ENCODE results near the gene PLOD2.

PLOD2 gene

DNA sequence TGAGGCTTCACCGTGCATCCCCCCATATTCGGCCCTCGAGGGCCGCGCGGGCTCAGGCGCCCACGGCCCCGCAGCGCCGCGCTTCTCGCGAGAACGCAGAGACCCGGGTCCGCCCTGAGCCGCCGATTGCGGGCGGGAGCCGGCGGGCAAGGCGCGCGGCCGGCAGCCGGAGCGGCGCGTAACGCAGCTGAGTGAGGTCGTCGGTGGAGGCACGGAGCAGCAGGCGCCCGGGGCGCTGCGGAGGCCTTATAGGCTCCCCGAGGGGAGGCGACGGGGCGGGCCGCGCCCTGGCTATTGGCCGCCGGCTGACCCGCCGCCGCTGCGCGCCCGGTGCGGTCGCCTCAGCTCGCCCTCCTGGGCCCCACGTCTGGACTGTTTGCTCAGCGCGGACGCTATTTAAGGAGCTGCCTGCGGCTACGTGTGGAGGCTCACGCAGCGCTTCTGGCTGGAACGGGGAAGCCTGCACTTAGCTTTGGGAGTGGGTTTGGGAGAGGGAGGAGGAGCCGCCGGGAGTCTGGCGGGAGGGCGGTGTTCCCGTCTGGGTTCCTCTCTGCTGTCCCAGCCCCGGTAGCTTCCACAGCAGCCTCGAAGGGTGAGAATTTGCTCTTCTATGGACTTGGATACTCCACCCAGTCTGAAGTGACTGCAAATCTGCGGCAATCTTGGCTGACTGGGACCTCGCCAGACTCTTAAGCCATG, at the start of gene PLOD2:
Gene PLOD2 (minus strand): TSS at position 221 of the 699 bp plus-strand sequence. CDS start 195 bp downstream, at position 26.
- peak; percentile 93 for DNase-seq

GRCh38 chr3:146209371-146209770, 48.4 kb upstream of the PLOD2 start:
- no peak for DNase-seq

DNA sequence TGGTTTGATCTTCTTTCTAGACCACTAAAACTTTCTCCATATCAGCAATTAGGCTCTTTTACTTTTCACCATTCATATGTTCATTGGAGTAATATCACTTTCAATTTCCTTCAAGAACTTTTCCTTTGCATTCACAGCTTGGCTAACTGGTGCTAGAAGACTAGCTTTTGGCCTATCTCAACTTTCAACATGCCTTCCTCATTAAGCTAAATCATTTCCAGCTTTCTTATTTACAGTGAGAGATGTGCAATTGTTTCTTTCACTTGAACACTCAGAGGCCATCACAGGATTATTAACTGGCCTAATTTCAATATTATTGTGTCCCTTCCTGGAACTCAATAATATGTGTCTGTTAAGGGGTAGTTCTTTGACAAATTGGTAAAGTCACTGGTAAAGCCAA, 42.8 kb upstream of the PLOD2 start:
- DNase-seq = peak; percentile 52

GRCh38 chr3:146200461-146201220, 39.7 kb upstream of the PLOD2 start:
- no peak for DNase-seq

DNA sequence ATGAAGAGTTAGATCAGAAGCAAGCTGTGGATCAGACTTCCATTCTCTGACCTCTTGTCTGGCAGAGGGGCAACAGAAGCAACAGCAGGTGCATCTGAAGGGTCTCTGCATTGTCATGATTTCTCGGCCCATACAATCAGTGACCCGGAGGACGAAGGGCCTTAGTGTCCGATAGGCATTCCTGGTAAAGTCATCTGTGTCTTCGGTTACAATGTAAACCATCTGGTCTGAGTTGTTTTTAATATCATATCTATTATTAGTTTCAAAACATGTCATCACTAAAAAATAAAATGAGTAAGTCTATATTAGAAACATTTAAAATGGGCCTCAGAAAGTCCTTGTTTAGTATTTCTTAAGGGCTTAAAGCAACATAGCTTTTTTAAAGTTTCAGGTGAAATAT, 38.8 kb upstream of the PLOD2 start:
- no peak for DNase-seq

GRCh38 chr3:146196789-146197188, 35.8 kb upstream of the PLOD2 start:
- DNase-seq = no peak

- DNase-seq = no peak
Observed at GRCh38 chr3:146195605-146196004, 34.6 kb upstream of the PLOD2 start.

- no peak for DNase-seq
Observed at GRCh38 chr3:146195030-146195429, 34.0 kb upstream of the PLOD2 start.

DNA sequence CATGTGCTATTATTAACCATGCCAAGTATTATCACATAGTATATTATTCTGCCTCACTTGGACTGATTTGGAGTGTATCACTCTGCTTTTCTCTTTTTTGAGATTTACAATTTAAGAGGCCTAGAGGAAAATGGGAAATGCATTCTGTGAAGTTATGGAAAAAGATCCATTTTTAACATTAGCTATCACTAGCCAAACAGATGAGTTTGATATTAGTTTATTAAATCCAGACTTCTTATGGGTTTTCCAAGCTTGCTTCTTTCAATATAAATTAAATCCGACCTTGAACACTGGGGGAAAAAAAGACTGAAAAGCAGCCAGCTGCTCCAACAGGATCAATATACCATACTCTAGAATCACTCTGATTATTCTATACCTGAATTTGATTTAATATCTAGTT, 30.1 kb upstream of the PLOD2 start:
- peak; percentile 37 for DNase-seq

DNA sequence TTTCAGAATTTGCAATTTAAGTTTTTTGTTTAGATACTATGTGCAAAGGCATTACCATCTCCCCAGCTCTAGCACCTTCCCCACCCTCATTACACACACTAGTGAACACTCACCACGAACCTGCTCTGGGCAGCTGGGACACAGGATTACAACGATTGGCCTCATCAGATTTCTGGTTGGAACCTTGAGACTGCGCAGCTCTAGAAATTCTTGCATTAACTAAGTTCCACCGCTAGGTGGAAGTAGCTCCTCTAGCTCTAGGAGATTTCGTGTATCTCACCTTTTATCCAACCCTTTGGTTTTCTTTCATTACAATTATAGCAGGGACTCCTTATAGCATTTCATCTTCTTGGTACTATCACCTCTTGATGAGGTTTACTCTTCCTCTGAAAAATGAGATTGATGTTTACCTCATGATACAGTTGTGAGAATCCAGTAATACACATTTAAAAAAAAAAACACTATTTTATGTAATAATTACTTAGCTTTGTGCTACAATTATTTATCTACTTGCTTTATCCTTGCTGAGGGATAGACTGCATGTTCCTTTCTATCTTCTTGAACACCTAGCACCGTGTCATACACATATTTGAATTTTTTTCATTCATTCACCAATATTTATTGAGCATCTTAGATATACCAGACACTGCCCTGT, 28.7 kb upstream of the PLOD2 start:
- DNase-seq = peak; percentile 79

DNA sequence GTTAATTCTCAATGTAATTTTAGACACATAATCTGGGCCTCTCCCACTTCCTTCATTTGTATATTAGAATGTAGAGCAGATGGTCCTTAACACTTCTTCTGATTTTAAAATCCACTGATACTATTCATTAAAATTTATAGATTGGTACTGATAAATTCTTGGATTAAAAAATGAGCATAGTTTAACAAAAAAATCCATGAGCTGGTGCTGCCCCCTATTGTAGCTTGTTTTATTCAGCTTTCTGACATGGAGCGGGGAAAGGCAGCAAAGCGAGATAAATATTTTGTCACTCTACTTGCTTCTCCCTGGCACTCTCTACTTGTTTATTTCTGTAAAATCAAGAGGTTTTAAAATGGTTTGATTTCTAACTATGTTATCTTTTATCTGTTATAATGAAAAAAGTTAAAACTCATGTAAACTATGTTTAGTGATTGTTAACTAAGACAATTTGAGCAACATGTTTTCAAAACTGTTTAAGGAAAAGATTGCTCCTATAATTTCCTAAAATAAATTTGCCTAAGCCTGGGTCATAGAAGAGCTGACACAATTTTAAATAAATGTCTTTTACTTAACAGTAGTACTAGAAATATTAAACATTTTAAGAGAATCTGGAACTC, 26.5 kb upstream of the PLOD2 start:
- peak; percentile 72 for DNase-seq

- DNase-seq = no peak
Observed at GRCh38 chr3:146184241-146185015, 23.4 kb upstream of the PLOD2 start.

GRCh38 chr3:146181216-146181615, 20.2 kb upstream of the PLOD2 start:
- no peak for DNase-seq

- no peak for DNase-seq
Observed at GRCh38 chr3:146180376-146180775, 19.4 kb upstream of the PLOD2 start.

- DNase-seq = no peak
Observed at GRCh38 chr3:146178006-146178689, 17.2 kb upstream of the PLOD2 start.

GRCh38 chr3:146177519-146177918, 16.5 kb upstream of the PLOD2 start:
- DNase-seq = no peak

DNA sequence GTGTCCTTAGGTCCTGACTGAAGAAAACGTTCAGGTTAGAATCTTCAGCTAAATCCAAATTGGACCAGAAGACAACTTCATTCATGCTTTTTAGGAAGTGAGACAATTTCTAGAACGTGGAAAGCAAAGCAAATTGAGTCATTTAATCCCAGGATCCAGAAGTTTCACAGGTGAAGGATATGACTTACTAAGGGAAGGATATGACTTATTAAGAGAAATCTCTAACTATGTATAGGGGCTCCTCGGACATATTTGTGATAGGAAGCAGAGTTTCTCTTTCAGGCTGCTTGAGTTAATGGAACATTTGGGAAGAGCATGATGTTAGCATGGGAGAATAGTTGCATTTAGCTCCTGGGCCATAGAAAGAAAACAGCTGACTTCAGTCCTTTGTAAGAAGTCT, 16.1 kb upstream of the PLOD2 start:
- no peak for DNase-seq

DNA sequence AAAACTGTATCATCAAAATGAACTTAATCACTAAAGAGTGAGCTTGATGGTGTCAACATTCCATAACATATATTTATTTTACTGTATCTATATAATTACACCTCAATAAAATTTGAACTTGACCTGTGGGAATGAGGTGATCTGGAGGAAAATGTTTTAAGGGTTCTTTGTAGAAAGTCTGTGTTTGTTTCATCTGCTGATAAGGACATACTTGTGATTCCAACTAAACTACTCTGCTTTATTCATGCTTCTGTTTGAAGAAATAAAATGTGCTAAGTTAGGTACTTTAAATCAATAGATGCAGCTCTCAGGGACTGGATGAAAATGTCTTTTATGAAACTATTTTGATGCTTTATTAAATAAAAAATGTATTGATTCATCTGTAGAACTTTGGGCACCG, 11.6 kb upstream of the PLOD2 start:
- DNase-seq = no peak

DNA sequence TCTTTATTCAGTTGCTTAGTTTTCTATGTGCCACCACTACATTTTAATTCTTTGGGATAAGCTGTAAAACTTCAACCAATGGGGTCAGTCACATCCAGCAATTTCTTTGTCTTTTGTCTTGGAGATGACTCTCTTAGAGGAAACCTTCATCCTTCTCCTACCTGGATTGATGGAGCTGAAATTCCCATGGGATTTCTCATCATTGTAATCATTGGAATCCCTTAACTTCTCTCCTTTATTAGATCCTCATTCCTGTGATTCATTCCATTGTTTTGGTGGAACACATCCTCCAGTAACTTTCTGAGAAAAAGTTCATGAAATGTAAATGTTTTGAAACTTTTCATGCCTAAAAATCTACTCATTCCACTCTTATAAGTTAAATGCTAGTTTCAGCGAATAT, 9.6 kb upstream of the PLOD2 start:
- no peak for DNase-seq

GRCh38 chr3:146169891-146170290, 8.9 kb upstream of the PLOD2 start:
- no peak for DNase-seq

DNA sequence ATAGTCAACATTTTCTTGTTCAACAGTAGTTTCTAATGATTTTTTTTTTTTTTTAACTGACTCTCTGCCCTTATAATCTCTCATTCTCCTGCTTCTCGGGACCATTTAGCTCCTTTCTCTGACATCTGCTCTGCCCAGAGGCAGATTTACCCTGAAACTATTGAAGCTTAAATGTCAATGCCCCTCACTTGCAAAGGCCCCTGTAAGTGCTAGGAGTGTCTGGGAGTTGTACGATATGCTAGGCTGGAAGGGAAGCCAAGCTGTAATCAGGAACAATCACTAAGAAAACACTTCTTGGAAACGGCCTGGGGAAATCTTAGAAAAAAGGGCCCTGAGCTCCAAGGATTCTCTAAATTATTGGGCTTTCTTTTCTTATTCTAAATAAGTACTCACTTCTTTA, 5.8 kb upstream of the PLOD2 start:
- DNase-seq = no peak

DNA sequence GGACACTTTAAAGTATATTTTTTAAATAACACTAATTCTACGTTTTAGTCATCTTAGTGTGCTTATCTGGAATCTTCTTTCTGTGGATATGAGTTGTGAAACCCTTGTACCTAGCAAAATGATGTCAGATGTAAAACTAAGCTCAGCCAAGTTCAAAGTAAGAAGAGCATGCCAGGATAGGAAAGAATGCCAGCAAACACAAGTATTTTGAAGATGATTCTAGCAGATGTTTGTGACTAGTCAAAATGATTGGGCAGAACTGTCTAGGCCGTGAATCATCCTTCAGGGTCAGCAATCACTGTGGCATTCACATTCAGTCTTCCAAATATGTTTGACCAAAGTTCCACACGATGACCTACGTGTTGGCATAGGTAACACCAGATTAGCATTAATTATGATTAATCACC, 5.4 kb upstream of the PLOD2 start:
- peak; percentile 24 for DNase-seq
